LNCaP clone FGC (cell line): ENCODE measurements around the gene JAKMIP1.
"Not testable (repeated sequence)": the region's sequence is repeated elsewhere in the genome, so short reads cannot be mapped to it uniquely, and the experiment has no call there.

ENCODE experiments used
- DNase-seq: peaks from one replicate; pipeline ENCODE4 v3.0.0-alpha.2; 2011; ENCODE audit warnings: low read depth
- H3K4me3 ChIP-seq: 2 replicates; pipeline ENCODE4 v1.5.1; 2011; ENCODE audit warnings: mild to moderate bottlenecking, low read depth, low read length, control low read depth
- TF ChIP-seq, protein P1 (sequence below): IDR thresholded peaks from 2 replicates; pipeline ENCODE4 v1.5.1; 2012; ENCODE audit warnings: mild to moderate bottlenecking; ENCODE audit not compliant: control insufficient read depth, insufficient read depth; ENCODE audit errors: extremely low read depth

Gene JAKMIP1

DNA sequence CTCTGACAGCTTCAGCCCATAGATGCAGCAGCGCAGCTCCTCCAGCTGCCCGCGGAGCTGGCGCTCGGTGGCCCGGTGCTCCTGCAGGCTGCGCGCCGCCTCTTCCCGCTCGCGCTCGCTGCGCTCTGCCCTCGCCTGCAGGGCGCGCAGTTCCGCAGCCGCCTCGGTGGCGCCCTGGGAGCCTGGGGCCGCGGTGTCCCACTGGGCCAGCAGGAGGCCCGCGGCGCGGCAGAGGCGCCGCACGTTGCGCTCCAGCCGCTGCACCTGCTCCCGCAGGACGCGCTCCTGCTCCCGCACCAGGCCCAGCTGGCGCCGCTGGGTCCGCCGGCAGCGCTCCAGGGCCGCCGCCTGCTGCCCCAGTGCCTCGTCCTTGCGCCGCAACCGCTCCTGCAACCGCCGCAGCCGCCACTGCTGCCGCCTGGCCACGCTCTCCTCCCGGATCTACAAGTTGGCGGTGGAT lies 192.2 kb downstream of the JAKMIP1 start:
- TF ChIP-seq, protein P1, sequence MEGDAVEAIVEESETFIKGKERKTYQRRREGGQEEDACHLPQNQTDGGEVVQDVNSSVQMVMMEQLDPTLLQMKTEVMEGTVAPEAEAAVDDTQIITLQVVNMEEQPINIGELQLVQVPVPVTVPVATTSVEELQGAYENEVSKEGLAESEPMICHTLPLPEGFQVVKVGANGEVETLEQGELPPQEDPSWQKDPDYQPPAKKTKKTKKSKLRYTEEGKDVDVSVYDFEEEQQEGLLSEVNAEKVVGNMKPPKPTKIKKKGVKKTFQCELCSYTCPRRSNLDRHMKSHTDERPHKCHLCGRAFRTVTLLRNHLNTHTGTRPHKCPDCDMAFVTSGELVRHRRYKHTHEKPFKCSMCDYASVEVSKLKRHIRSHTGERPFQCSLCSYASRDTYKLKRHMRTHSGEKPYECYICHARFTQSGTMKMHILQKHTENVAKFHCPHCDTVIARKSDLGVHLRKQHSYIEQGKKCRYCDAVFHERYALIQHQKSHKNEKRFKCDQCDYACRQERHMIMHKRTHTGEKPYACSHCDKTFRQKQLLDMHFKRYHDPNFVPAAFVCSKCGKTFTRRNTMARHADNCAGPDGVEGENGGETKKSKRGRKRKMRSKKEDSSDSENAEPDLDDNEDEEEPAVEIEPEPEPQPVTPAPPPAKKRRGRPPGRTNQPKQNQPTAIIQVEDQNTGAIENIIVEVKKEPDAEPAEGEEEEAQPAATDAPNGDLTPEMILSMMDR, result no peak
- no peak overlapping the region for H3K4me3 ChIP-seq
- no peak for DNase-seq

DNA sequence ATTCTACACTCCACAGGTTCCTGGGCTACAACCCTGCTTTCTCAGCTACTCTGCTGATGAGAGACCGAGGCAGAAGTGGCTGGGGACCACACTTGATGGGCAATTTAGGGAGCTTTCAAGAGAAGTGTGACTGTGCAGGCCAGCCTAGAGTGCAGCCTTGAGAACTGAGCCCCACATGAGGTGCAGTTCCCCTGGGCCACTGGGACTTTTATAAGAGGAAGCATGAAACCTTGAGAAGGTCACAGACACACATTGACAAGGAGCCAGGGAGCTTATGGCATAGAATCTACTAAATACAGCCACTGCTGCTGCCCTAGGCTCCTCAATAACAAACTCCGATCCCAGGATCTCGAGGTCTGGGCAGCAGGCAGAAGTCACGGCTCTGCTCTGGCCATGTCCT lies 195.2 kb downstream of the JAKMIP1 start:
- TF ChIP-seq, protein P1, result no peak
- no peak for DNase-seq
- H3K4me3 ChIP-seq, result no peak overlapping the region

DNA sequence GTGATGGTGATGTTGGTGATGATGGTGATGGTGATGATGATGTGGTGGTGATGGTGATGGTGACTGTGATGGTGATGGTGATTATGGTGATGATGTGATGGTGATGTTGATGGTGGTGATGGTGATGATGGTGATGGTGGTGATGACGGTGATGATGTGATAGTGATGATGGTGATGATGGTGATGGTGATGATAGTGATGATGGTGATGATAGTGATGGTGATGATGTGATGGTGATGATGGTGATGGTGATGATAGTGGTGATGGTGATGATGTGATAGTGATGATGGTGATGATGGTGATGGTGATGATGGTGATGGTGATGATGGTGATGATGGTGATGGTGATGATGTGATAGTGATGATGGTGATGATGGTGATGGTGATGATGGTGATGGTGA lies 196.9 kb downstream of the JAKMIP1 start:
- H3K4me3 ChIP-seq, DNase-seq: not testable (repeated sequence)

DNA sequence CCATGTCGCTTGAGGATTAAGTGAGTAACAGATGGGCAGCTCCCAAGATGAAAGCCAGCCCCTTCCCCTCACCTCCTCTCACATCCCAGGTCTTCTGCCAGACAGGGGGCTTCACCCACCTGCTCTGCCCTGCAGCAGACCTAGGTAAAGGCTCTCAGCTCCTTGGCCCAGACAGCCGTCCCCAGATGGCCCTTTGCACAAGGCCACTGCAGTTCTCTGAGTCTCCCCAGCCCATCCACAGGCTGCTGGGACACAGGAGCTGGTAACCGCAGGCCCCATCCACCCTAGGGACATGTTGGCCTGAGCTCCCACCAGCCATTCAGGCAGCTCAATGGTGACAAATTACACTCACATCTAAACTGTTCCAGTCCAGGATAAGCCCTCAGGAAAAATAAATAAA lies 197.4 kb downstream of the JAKMIP1 start:
- no peak overlapping the region for H3K4me3 ChIP-seq
- no peak for DNase-seq
- TF ChIP-seq, protein P1, result no peak

DNA sequence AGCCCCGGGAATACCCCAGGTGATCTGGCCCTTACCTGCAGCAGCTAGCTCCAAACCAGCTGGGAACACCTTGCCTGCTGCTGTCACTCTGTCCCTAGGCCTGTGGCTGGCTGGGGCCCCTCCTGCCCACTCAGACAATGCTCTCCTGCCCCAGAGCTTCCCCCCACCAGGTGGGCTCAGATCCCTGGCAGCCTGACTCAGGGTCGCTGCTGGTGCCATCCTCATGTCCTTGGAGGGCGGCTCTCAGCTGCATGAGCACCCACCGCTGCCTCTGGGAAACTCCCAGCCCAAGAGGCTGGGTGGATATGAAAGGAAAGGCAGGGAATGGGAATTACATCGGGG lies 197.9 kb downstream of the JAKMIP1 start:
- DNase-seq, result no peak
- TF ChIP-seq, protein P1, result no peak
- H3K4me3 ChIP-seq, result no peak overlapping the region

DNA sequence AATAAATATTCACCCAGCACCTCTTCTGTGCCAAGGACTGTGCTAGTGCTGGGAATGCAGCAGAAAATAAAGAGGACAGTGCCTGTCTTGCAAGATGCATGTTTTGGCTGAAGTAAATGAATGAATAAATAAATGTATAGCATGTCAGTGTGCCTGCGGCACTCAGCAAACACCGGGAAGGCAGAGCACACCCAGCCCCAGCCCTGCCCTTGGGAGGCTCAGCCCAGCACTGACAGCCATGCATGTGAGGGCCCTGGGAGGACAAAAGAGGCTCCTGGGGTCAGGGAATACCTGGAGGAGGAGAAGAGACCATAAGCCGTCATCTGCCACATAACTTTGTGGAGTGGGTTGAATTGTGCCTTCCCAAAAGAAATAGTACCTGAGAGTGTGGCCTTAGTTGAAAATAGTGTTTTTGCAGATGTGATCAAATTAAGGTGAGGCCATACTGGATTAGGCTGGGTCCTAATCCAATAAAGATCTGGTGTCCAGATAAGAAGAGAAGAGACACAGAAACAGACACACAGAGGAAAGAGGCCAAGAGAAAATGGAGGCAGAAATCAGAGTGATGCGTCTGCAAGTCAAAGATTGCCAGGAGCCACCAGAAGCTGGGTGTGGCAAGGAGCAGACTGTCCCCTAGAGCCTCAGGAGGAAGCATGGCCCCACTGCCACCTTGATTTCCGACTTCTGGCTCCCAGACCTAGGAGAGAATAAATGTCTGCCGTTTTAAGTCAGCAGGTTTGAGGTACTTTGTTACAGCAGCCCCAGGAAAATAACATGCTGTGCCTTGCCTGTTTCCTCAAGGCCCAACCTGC lies 198.5 kb downstream of the JAKMIP1 start:
- H3K4me3 ChIP-seq, result no peak overlapping the region
- no peak for DNase-seq
- TF ChIP-seq, protein P1, result no peak

DNA sequence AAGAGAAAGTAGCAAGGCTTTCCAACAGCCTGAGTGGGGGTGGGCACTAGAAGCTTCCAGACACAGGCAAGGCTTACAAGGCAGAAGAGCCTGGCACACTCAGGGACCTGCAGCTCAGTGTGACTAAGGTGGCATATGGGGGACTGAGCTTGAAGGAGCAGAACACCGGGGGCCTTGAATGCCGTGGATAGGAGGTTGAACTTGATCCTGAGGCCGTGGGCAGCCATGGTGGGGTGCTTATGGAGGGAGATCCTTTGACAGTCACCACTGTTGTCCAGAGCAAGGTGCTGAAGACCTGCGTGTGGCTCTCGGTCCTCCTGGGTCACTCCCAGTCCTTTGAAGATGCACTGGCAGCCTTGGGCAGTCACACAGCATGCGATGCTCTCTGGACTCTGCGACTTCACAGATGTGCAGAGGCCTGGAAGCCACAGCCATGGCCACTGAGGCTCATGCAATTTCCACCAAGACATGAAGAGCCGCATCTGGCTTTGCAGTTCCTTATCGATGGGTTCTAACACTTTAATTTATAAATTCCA lies 200.5 kb downstream of the JAKMIP1 start:
- TF ChIP-seq, protein P1, result no peak
- DNase-seq, result no peak
- H3K4me3 ChIP-seq, result no peak overlapping the region
